Measurements from ENCODE around the gene ZNF511. TPM values are rescaled to one million over a fixed set of nuclear protein-coding genes. Genes with fewer than 3 reads are reported as not detected.
A peak's percentile ranks its signal among the peaks of the same experiment; 100 is the strongest.
"Not testable (repeated sequence)": the region's sequence is repeated elsewhere in the genome, so short reads cannot be mapped to it uniquely, and the experiment has no call there.

The ZNF511 gene
- polyA plus RNA-seq, 1 donor = 20.9 TPM

- WGBS (ENCODE audit: insufficient coverage, low lambda C conversion rate) = no CpG with 5 or more reads among the region's 4 CpGs
- Histone ChIP-seq H3K27me3 (ENCODE audit: control insufficient read depth, insufficient read depth, low read length) (no peaks in the 10 kb centered on the region), H3K27ac (ENCODE audit: low read length) (no peak overlapping the region), H3K9me3 (ENCODE audit: control insufficient read depth, low read depth, low read length) (peaks cover 11% of the 10 kb centered on the region), H3K4me1 (ENCODE audit: control insufficient read depth, insufficient read depth, low read length) (peaks cover 4% of the 10 kb centered on the region), H3K36me3 (ENCODE audit: control insufficient read depth, insufficient read depth, low read length) (peaks cover 34% of the 10 kb centered on the region), H3K4me3 (ENCODE audit: low read length) (no peak overlapping the region)
- DNase-seq = no peak
Measured at GRCh38 chr10:133313192-133313591, 4.5 kb downstream of the ZNF511 start.

- H3K36me3 ChIP-seq (ENCODE audit: control insufficient read depth, insufficient read depth, low read length) = peaks cover 28% of the 10 kb centered on the region
- DNase-seq = no peak
- no peak overlapping the region for H3K27ac ChIP-seq (ENCODE audit: low read length)
- peaks cover 7% of the 10 kb centered on the region for H3K9me3 ChIP-seq (ENCODE audit: control insufficient read depth, low read depth, low read length)
- peaks cover 7% of the 10 kb centered on the region for H3K27me3 ChIP-seq (ENCODE audit: control insufficient read depth, insufficient read depth, low read length)
- no CpG with 5 or more reads among the region's 12 CpGs for WGBS (ENCODE audit: insufficient coverage, low lambda C conversion rate)
- H3K4me1 ChIP-seq (ENCODE audit: control insufficient read depth, insufficient read depth, low read length) = peaks cover 3% of the 10 kb centered on the region
- no peak overlapping the region for H3K4me3 ChIP-seq (ENCODE audit: low read length)
Measured at GRCh38 chr10:133314911-133315310, 6.2 kb downstream of the ZNF511 start.

GRCh38 chr10:133315847-133316246, 7.1 kb downstream of the ZNF511 start:
- Histone ChIP-seq H3K27me3 (ENCODE audit: control insufficient read depth, insufficient read depth, low read length) (peaks cover 7% of the 10 kb centered on the region), H3K4me3 (ENCODE audit: low read length) (no peak overlapping the region), H3K9me3 (ENCODE audit: control insufficient read depth, low read depth, low read length) (peaks cover 4% of the 10 kb centered on the region), H3K36me3 (ENCODE audit: control insufficient read depth, insufficient read depth, low read length) (peaks cover 19% of the 10 kb centered on the region), H3K27ac (ENCODE audit: low read length) (no peak overlapping the region), H3K4me1 (ENCODE audit: control insufficient read depth, insufficient read depth, low read length) (peaks cover 3% of the 10 kb centered on the region)
- DNase-seq = no peak
- no CpG with 5 or more reads among the region's 5 CpGs for WGBS (ENCODE audit: insufficient coverage, low lambda C conversion rate)

- DNase-seq = no peak
- no peak overlapping the region for H3K27ac ChIP-seq (ENCODE audit: low read length)
- no CpG with 5 or more reads among the region's 9 CpGs for WGBS (ENCODE audit: insufficient coverage, low lambda C conversion rate)
- H3K36me3 ChIP-seq (ENCODE audit: control insufficient read depth, insufficient read depth, low read length) = peaks cover 16% of the 10 kb centered on the region
- no peak overlapping the region for H3K4me3 ChIP-seq (ENCODE audit: low read length)
- peaks cover 3% of the 10 kb centered on the region for H3K4me1 ChIP-seq (ENCODE audit: control insufficient read depth, insufficient read depth, low read length)
- H3K9me3 ChIP-seq (ENCODE audit: control insufficient read depth, low read depth, low read length) = peaks cover 6% of the 10 kb centered on the region
- peaks cover 7% of the 10 kb centered on the region for H3K27me3 ChIP-seq (ENCODE audit: control insufficient read depth, insufficient read depth, low read length)
Measured at GRCh38 chr10:133316266-133316665, 7.6 kb downstream of the ZNF511 start.

- H3K36me3 ChIP-seq (ENCODE audit: control insufficient read depth, insufficient read depth, low read length) = peaks cover 12% of the 10 kb centered on the region
- no CpG with 5 or more reads among the region's 7 CpGs for whole genome bisulfite sequencing (ENCODE audit: insufficient coverage, low lambda C conversion rate)
- H3K4me3 ChIP-seq (ENCODE audit: low read length) = no peak overlapping the region
- H3K9me3 ChIP-seq (ENCODE audit: control insufficient read depth, low read depth, low read length) = peaks cover 6% of the 10 kb centered on the region
- DNase-seq = no peak
- H3K4me1 ChIP-seq (ENCODE audit: control insufficient read depth, insufficient read depth, low read length) = peaks cover 3% of the 10 kb centered on the region
- no peak overlapping the region for H3K27ac ChIP-seq (ENCODE audit: low read length)
- H3K27me3 ChIP-seq (ENCODE audit: control insufficient read depth, insufficient read depth, low read length) = peaks cover 7% of the 10 kb centered on the region
Measured at GRCh38 chr10:133316732-133317131, 8.0 kb downstream of the ZNF511 start.

GRCh38 chr10:133318494-133319127, 9.9 kb downstream of the ZNF511 start:
- peak overlapping the region; percentile 9 for H3K4me3 ChIP-seq (ENCODE audit: low read length)
- H3K9me3 ChIP-seq (ENCODE audit: control insufficient read depth, low read depth, low read length) = peaks cover 6% of the 10 kb centered on the region
- peaks cover 3% of the 10 kb centered on the region for H3K4me1 ChIP-seq (ENCODE audit: control insufficient read depth, insufficient read depth, low read length)
- H3K27me3 ChIP-seq (ENCODE audit: control insufficient read depth, insufficient read depth, low read length) = peaks cover 7% of the 10 kb centered on the region
- WGBS (ENCODE audit: insufficient coverage, low lambda C conversion rate) = no CpG with 5 or more reads among the region's 51 CpGs
- H3K27ac ChIP-seq (ENCODE audit: low read length) = no peak overlapping the region
- peak in 1 of 2 donors; percentile 67 for DNase-seq
- no peaks in the 10 kb centered on the region for H3K36me3 ChIP-seq (ENCODE audit: control insufficient read depth, insufficient read depth, low read length)

GRCh38 chr10:133320852-133321422, 12.2 kb downstream of the ZNF511 start:
- peaks cover 19% of the 10 kb centered on the region for H3K27me3 ChIP-seq (ENCODE audit: control insufficient read depth, insufficient read depth, low read length)
- WGBS (ENCODE audit: insufficient coverage, low lambda C conversion rate) = no CpG with 5 or more reads among the region's 6 CpGs
- peaks cover 10% of the 10 kb centered on the region for H3K9me3 ChIP-seq (ENCODE audit: control insufficient read depth, low read depth, low read length)
- not testable (repeated sequence) for H3K27ac ChIP-seq (ENCODE audit: low read length); H3K36me3 ChIP-seq (ENCODE audit: control insufficient read depth, insufficient read depth, low read length); H3K4me1 ChIP-seq (ENCODE audit: control insufficient read depth, insufficient read depth, low read length); H3K4me3 ChIP-seq (ENCODE audit: low read length); DNase-seq

GRCh38 chr10:133322064-133322709, 13.5 kb downstream of the ZNF511 start:
- Histone ChIP-seq H3K27me3 (ENCODE audit: control insufficient read depth, insufficient read depth, low read length) (peaks cover 31% of the 10 kb centered on the region), H3K4me1 (ENCODE audit: control insufficient read depth, insufficient read depth, low read length) (peaks cover 12% of the 10 kb centered on the region), H3K9me3 (ENCODE audit: control insufficient read depth, low read depth, low read length) (peaks cover 14% of the 10 kb centered on the region)
- not testable (repeated sequence) for H3K36me3 ChIP-seq (ENCODE audit: control insufficient read depth, insufficient read depth, low read length); H3K4me3 ChIP-seq (ENCODE audit: low read length); DNase-seq; H3K27ac ChIP-seq (ENCODE audit: low read length)
- WGBS (ENCODE audit: insufficient coverage, low lambda C conversion rate) = no CpG with 5 or more reads among the region's 14 CpGs

- H3K9me3 ChIP-seq (ENCODE audit: control insufficient read depth, low read depth, low read length) = peaks cover 11% of the 10 kb centered on the region
- H3K4me1 ChIP-seq (ENCODE audit: control insufficient read depth, insufficient read depth, low read length) = peaks cover 9% of the 10 kb centered on the region
- DNase-seq = peak; percentile 71 to 84
- peaks cover 46% of the 10 kb centered on the region for H3K27me3 ChIP-seq (ENCODE audit: control insufficient read depth, insufficient read depth, low read length)
- peak overlapping the region; percentile 40 for H3K4me3 ChIP-seq (ENCODE audit: low read length)
- no peaks in the 10 kb centered on the region for H3K36me3 ChIP-seq (ENCODE audit: control insufficient read depth, insufficient read depth, low read length)
- H3K27ac ChIP-seq (ENCODE audit: low read length) = peak overlapping the region; percentile 31
- WGBS (ENCODE audit: insufficient coverage, low lambda C conversion rate) = no CpG with 5 or more reads among the region's 13 CpGs
Measured at GRCh38 chr10:133324198-133324792, 15.6 kb downstream of the ZNF511 start.

- Histone ChIP-seq H3K36me3 (ENCODE audit: control insufficient read depth, insufficient read depth, low read length) (no peaks in the 10 kb centered on the region), H3K27ac (ENCODE audit: low read length) (no peak overlapping the region), H3K27me3 (ENCODE audit: control insufficient read depth, insufficient read depth, low read length) (peaks cover 51% of the 10 kb centered on the region), H3K9me3 (ENCODE audit: control insufficient read depth, low read depth, low read length) (peaks cover 11% of the 10 kb centered on the region), H3K4me1 (ENCODE audit: control insufficient read depth, insufficient read depth, low read length) (peaks cover 10% of the 10 kb centered on the region), H3K4me3 (ENCODE audit: low read length) (peak overlapping the region; percentile 18)
- no peak for DNase-seq
- WGBS (ENCODE audit: insufficient coverage, low lambda C conversion rate) = no CpG with 5 or more reads among the region's 20 CpGs
Measured at GRCh38 chr10:133324857-133325260, 16.1 kb downstream of the ZNF511 start.

Measured in large intestine (tissue), 3 donors.